Upper lobe of left lung (tissue), 6 donors: Measurements from ENCODE around the gene CUX1. TPM values are rescaled to one million over a fixed set of nuclear protein-coding genes. Genes with fewer than 3 reads are reported as not detected.

ENCODE experiments used
- ATAC-seq, 2 donors: fragments of 200-7000 bp; cut with Tn5 transposase; one replicate each; pipeline ENCODE4 v1.9.1; 2022; ENCODE audit warnings: mild to moderate bottlenecking in 2 of 2, moderate library complexity in 2 of 2; ENCODE audit not compliant: low FRiP score in 2 of 2
- DNase-seq, 2 donors: peaks; one replicate each; pipeline ENCODE4 v3.0.0-alpha.2; 2019 to 2020
- H3K27ac ChIP-seq, 4 donors: fragments of 200-600 bp; sonication (generic); one replicate each; pipeline ENCODE4 v1.5.1; 2016 to 2019
- H3K27me3 ChIP-seq, 4 donors: fragments of 200-600 bp; sonication (generic); one replicate each; pipeline ENCODE4 v1.5.1; 2017 to 2019
- H3K36me3 ChIP-seq, 4 donors: fragments of 200-600 bp; sonication (generic); one replicate each; pipeline ENCODE4 v1.5.1; 2016 to 2019
- H3K4me1 ChIP-seq, 4 donors: fragments of 200-600 bp; sonication (generic); one replicate each; pipeline ENCODE4 v1.5.1; 2018 to 2019
- H3K4me3 ChIP-seq, 4 donors: fragments of 200-600 bp; sonication (generic); one replicate each; pipeline ENCODE4 v1.5.1; 2017 to 2019; ENCODE audit warnings: mild to moderate bottlenecking in 2 of 4, moderate library complexity in 1 of 4
- H3K9me3 ChIP-seq, 4 donors: fragments of 200-600 bp; sonication (generic); one replicate each; pipeline ENCODE4 v1.5.1; 2018 to 2019
- EP300 ChIP-seq, 4 donors: sonication (generic); formaldehyde crosslinking; IDR thresholded peaks; one replicate each; pipeline ENCODE4 v1.5.1; 2017; ENCODE audit warnings: antibody characterized with exemption in 4 of 4, control low read depth in 2 of 4
- POLR2A ChIP-seq, 4 donors: fragments of 450-650 bp; IDR thresholded peaks; one replicate each; pipeline ENCODE4 v1.5.1; 2016 to 2017; ENCODE audit warnings: antibody characterized with exemption in 4 of 4, mild to moderate bottlenecking in 2 of 4
- POLR2AphosphoS5 ChIP-seq, 2 donors: sonication (generic); formaldehyde crosslinking; IDR thresholded peaks; one replicate each; pipeline ENCODE4 v1.5.1; 2017; ENCODE audit warnings: antibody characterized with exemption in 2 of 2
- WGBS, 2 donors: methylation state at CpG; one replicate each; pipeline ENCODE4 v1.1.5; 2017 to 2018; 5-methylcytosine and 5-hydroxymethylcytosine counted together
- total RNA-seq, 6 donors: library from RNA; depleted of rRNA in 4 of 6; stranded (reverse); fragments of >200 nt in 4 of 6; gene quantifications; one replicate each; pipeline versions ENCODE4 v1.1.0 to v1.2.1, GENCODE V29; 2016 to 2021
- TF ChIP-seq, protein P1 (sequence below), 6 experiments: fragments of 450-650 bp in 4 of 6; fragments of 200-600 bp in 2 of 6; sonication (generic) in 2 of 6; IDR thresholded peaks; one replicate each; pipeline ENCODE4 v1.5.1; 2016 to 2019; ENCODE audit warnings: antibody characterized with exemption in 6 of 6
- donor health status: DM: no; HTN: no; CAD: no; lungs with moderate emphysema.
- donor health status: DM: no; HTN: yes; CAD: no; lungs with severe emphysema.

Gene CUX1
- total RNA-seq, 6 donors from 2014 or later: 106 to 188 (median 115) TPM

DNA sequence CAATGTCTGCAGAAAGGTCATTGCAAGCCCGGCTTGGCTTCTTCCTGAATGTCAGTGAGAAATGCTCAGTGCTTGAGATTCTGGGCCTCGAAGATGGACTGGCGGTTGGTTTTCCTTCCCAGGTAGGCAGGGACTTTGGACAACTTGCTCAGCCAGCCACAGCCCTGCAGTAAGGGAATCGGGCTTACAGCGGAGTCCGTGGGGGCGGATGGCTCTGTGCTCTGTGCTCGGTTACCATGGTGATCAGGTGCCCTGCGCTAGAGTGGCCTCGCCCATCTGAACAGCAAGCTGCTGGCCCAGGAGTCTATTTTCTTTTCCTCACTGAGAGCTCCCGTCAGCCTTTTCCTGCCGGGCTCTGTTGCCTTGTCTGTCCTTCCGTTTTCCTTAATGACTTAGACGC lies 391.4 kb downstream of the CUX1 start:
- ATAC-seq (no peak), DNase-seq (no peak)
- H3K4me1 ChIP-seq: no peaks in the 10 kb centered on the region
- no peak for TF ChIP-seq POLR2AphosphoS5 (IDR thresholded peaks at IDR 0.05)
- H3K36me3 ChIP-seq: peaks cover 14 to 77% (median 57%) of the 10 kb centered on the region in 4 donors
- H3K4me3 ChIP-seq: no peak overlapping the region
- H3K9me3 ChIP-seq: no peaks in the 10 kb centered on the region
- no peaks in the 10 kb centered on the region for H3K27me3 ChIP-seq
- 69 to 84% methylated on average over 14 of the region's 14 CpGs for WGBS, 2 donors
- H3K27ac ChIP-seq: no peak overlapping the region

DNA sequence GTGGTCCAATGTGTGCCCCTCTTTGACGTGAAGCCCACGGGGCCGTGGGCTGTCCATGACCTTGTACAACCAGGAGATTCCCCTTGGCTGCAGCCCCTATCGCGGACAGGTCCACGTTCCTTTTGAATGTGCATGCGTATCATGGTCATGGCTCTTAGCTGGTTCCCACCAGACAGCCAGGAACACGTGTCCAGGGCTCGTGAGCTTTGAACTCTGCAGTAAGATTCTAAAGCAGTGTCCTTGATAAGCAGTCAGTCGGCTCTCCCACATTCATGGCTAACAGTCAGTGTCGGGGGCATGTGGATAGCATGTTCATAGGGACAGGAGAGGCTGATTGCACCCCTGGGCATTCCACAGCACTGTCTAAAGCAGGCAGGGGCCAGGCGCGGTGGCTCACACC lies 393.4 kb downstream of the CUX1 start:
- ATAC-seq (no peak), DNase-seq (no peak)
- WGBS, 2 donors: 87 to 89% methylated on average over 12 to 13 of the region's 13 CpGs
- TF ChIP-seq, protein P1, sequence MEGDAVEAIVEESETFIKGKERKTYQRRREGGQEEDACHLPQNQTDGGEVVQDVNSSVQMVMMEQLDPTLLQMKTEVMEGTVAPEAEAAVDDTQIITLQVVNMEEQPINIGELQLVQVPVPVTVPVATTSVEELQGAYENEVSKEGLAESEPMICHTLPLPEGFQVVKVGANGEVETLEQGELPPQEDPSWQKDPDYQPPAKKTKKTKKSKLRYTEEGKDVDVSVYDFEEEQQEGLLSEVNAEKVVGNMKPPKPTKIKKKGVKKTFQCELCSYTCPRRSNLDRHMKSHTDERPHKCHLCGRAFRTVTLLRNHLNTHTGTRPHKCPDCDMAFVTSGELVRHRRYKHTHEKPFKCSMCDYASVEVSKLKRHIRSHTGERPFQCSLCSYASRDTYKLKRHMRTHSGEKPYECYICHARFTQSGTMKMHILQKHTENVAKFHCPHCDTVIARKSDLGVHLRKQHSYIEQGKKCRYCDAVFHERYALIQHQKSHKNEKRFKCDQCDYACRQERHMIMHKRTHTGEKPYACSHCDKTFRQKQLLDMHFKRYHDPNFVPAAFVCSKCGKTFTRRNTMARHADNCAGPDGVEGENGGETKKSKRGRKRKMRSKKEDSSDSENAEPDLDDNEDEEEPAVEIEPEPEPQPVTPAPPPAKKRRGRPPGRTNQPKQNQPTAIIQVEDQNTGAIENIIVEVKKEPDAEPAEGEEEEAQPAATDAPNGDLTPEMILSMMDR (IDR thresholded peaks at IDR 0.05): no peak
- no peak for TF ChIP-seq POLR2AphosphoS5 (IDR thresholded peaks at IDR 0.05)
- TF ChIP-seq POLR2A (IDR thresholded peaks at IDR 0.05): no peak
- no peak for TF ChIP-seq EP300 (IDR thresholded peaks at IDR 0.05)
- H3K27ac ChIP-seq: no peak overlapping the region
- peaks cover 3 to 63% (median 45%) of the 10 kb centered on the region in 4 donors for H3K36me3 ChIP-seq
- H3K9me3 ChIP-seq: no peaks in the 10 kb centered on the region
- no peak overlapping the region for H3K4me3 ChIP-seq
- H3K4me1 ChIP-seq: no peaks in the 10 kb centered on the region
- H3K27me3 ChIP-seq: no peaks in the 10 kb centered on the region

GRCh38 chr7:102211590-102212550 lies 394.4 kb downstream of the CUX1 start:
- Histone ChIP-seq H3K36me3 (peaks cover 3 to 53% (median 40%) of the 10 kb centered on the region in 4 donors), H3K27ac (no peak overlapping the region), H3K9me3 (no peaks in the 10 kb centered on the region), H3K4me1 (no peaks in the 10 kb centered on the region), H3K27me3 (no peaks in the 10 kb centered on the region), H3K4me3 (no peak overlapping the region)
- WGBS, 2 donors: 94% methylated on average over 18 to 21 of the region's 22 CpGs
- TF ChIP-seq, protein P1 (IDR thresholded peaks at IDR 0.05): no peak
- no peak for TF ChIP-seq EP300 (IDR thresholded peaks at IDR 0.05)
- ATAC-seq (peak; percentile 14 to 38), DNase-seq (peak in 1 of 2 donors; percentile 56)

DNA sequence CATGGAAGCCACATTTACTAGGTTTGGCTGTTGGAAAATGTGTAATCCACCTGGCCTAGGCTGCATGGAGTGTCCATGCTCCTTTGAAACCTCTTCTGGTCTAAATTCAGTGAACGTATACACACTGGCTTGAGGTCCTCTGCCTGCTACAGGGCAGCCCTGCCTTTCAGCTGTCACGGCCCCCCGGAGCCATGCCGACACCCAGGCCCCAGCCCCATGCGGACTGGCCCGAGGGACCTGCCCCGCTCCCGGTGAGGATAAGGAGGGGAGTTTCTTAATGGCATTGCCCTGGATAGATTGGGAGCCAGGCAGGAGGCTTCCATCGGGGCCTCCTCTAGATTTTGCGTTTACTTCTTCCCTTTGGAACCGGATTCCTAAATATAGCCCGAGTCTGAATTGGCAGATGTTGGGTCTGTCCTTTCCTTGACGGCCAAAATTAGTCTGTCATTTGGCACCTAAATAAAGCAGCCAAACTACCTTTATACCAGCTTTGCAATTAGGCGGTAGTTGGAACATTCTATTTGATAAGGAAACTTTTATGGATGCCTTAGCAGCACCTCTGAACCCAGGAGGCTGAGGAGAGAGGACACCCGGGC lies 397.1 kb downstream of the CUX1 start:
- TF ChIP-seq POLR2AphosphoS5 (IDR thresholded peaks at IDR 0.05) (no peak), EP300 (IDR thresholded peaks at IDR 0.05) (no peak), POLR2A (IDR thresholded peaks at IDR 0.05) (no peak)
- TF ChIP-seq, protein P1 (IDR thresholded peaks at IDR 0.05): no peak
- Histone ChIP-seq H3K9me3 (no peaks in the 10 kb centered on the region), H3K4me3 (no peak overlapping the region), H3K27me3 (no peaks in the 10 kb centered on the region), H3K27ac (no peak overlapping the region), H3K4me1 (no peaks in the 10 kb centered on the region), H3K36me3 (peaks cover 3 to 43% (median 28%) of the 10 kb centered on the region in 4 donors)
- ATAC-seq (no peak), DNase-seq (peak in 1 of 2 donors; percentile 59)
- 81 to 91% methylated on average over 14 to 15 of the region's 15 CpGs for WGBS, 2 donors

- H3K27me3 ChIP-seq: no peaks in the 10 kb centered on the region
- no peak for DNase-seq
- TF ChIP-seq POLR2AphosphoS5 (IDR thresholded peaks at IDR 0.05) (no peak), EP300 (IDR thresholded peaks at IDR 0.05) (no peak), POLR2A (IDR thresholded peaks at IDR 0.05) (no peak)
- TF ChIP-seq, protein P1 (IDR thresholded peaks at IDR 0.05): no peak
- H3K27ac ChIP-seq: no peak overlapping the region
- H3K36me3 ChIP-seq: peaks cover 3 to 41% (median 29%) of the 10 kb centered on the region in 4 donors
- ATAC-seq: no peak
- 77% methylated on average over 7 of the region's 7 CpGs for WGBS, 2 donors
- no peak overlapping the region for H3K4me3 ChIP-seq
- no peaks in the 10 kb centered on the region for H3K9me3 ChIP-seq
- no peaks in the 10 kb centered on the region for H3K4me1 ChIP-seq
Observed at GRCh38 chr7:102215256-102215655, 397.8 kb downstream of the CUX1 start.
